Measurements from ENCODE around the gene EFCAB12. TPM values are rescaled to one million over a fixed set of nuclear protein-coding genes. Genes with fewer than 3 reads are reported as not detected.

The EFCAB12 gene
- total and polyA plus RNA-seq, 2 of the 13 experiments (the other 11 are each of a cell fraction or from before 2014, with no cell fraction given), result 0.31 to 2.4 TPM

DNA sequence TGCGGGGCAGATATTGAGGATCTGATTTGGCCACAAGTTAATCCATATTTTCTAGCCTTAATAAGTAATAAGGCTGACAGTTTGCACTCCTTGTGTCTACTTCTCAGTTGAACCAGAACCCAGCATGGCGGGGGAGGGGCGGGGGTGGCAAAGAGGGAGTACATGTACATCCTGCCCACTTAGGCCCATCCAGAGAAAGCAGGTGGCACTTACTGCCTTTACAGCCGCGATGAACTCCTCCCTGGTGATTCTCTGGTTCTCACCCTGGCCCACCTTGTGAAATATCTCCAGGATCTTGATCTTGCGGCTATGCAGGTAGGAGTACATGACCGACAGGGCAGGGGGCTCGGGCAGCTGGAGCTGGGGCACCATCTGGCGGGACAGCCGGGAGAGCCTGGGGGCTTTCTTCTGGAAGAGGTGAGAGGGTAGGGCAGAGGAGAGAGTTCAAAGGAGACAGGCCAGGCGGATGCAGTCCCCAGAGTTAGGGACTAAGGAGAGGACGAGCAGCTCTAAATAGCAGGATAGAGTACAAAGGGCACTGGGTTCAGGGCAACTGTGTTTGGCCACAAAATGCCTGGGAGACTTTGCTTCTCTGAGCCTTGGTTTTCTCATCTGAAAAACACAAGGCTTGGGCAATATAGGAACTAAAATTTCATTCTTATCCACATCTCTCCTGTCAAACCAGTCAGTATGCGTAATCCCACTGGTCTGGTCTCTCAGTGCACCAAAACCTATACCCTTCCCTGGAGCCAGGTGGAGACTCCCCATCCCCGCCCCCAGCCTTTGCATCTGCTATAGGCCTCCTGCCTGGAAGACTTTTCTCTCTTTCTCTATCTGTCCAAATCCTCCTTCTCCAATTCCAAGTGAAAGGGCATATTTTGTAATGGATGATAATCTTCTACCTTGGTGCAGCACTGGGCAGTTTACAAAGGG, 10.1 kb downstream of the EFCAB12 start:
- no peaks in the 10 kb centered on the region for H3K27me3 ChIP-seq (ENCODE audit: control insufficient read depth in 1 of 2, insufficient read depth in 2 of 2, low read length in 2 of 2)
- H3K9me3 ChIP-seq (ENCODE audit: low read length), result no peaks in the 10 kb centered on the region
- ChIA-PET POLR2A (interaction anchor here (0.8 to 1.3 kb wide), 3 partner anchors 11 to 102 kb away, joined by 3 to 6 read pairs (median 3); partner anchors contain the start of genes EFCAB12, IFT122 and MBD4), CTCF (ENCODE audit: low intra/inter-chr PET ratio, low total read pairs) (no interaction called here)
- peak overlapping the region; percentile 59 for H3K27ac ChIP-seq (ENCODE audit: extremely low read length, insufficient read depth, low read length)
- no peaks in the 10 kb centered on the region for H4K20me1 ChIP-seq (ENCODE audit: insufficient read depth, low read length)
- peak; percentile 76 for ATAC-seq
- H3K9ac ChIP-seq (ENCODE audit: insufficient read depth, low read depth, low read length), result peak overlapping the region; percentile 35; the same call in 1 of the 2 replicates
- in situ Hi-C loops (cut with HindIII; ENCODE audit: extremely low pct_ligation_motif_present, low pct_unique_long_range_greater_than_20kb) (no loop called here), intact Hi-C loops (cut with micrococcal nuclease; ENCODE audit: unreplicated experiment) (loop anchor here (5.0 kb wide), 1 partner anchor 461 kb away; no protein-coding TSS in a partner anchor)
- H2AFZ ChIP-seq (ENCODE audit: low read length), result no peak overlapping the region
- FAIRE-seq, result peak; percentile 89
- H3K79me2 ChIP-seq (ENCODE audit: insufficient read depth, low read length), result no peaks in the 10 kb centered on the region
- H3K36me3 ChIP-seq (replicated peaks in 1 of 2; ENCODE audit: control insufficient read depth in 1 of 2, insufficient read depth in 2 of 2, low read length in 2 of 2), result no peaks in the 10 kb centered on the region
- BruUV-seq (replicated peaks), result no TSS peak
- H3K4me2 ChIP-seq (ENCODE audit: low read depth, low read length), result peak overlapping the region; percentile 76
- WGBS (ENCODE audit: low lambda C conversion rate), result 20% methylated on average over 12 of the region's 14 CpGs
- DNase-seq (ENCODE audit: low spot score), result peak; percentile 64
- peak overlapping the region; percentile 35 to 61 (median 37); a peak in 5 of 6 replicates for H3K4me3 ChIP-seq (replicated peaks in 1 of 3; ENCODE audit: insufficient read depth in 1 of 3, low read depth in 2 of 3, low read length in 3 of 3)
- H3K4me1 ChIP-seq (ENCODE audit: insufficient read depth, low read length), result peaks cover 81% of the 10 kb centered on the region
- TF ChIP-seq, protein P1, sequence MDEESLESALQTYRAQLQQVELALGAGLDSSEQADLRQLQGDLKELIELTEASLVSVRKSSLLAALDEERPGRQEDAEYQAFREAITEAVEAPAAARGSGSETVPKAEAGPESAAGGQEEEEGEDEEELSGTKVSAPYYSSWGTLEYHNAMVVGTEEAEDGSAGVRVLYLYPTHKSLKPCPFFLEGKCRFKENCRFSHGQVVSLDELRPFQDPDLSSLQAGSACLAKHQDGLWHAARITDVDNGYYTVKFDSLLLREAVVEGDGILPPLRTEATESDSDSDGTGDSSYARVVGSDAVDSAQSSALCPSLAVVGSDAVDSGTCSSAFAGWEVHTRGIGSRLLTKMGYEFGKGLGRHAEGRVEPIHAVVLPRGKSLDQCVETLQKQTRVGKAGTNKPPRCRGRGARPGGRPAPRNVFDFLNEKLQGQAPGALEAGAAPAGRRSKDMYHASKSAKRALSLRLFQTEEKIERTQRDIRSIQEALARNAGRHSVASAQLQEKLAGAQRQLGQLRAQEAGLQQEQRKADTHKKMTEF (CRISPR knock-in tag; IDR thresholded peaks at IDR 0.05), result peak; percentile 49; the same call in 1 of the 2 replicates
- TF ChIP-seq, protein P2, sequence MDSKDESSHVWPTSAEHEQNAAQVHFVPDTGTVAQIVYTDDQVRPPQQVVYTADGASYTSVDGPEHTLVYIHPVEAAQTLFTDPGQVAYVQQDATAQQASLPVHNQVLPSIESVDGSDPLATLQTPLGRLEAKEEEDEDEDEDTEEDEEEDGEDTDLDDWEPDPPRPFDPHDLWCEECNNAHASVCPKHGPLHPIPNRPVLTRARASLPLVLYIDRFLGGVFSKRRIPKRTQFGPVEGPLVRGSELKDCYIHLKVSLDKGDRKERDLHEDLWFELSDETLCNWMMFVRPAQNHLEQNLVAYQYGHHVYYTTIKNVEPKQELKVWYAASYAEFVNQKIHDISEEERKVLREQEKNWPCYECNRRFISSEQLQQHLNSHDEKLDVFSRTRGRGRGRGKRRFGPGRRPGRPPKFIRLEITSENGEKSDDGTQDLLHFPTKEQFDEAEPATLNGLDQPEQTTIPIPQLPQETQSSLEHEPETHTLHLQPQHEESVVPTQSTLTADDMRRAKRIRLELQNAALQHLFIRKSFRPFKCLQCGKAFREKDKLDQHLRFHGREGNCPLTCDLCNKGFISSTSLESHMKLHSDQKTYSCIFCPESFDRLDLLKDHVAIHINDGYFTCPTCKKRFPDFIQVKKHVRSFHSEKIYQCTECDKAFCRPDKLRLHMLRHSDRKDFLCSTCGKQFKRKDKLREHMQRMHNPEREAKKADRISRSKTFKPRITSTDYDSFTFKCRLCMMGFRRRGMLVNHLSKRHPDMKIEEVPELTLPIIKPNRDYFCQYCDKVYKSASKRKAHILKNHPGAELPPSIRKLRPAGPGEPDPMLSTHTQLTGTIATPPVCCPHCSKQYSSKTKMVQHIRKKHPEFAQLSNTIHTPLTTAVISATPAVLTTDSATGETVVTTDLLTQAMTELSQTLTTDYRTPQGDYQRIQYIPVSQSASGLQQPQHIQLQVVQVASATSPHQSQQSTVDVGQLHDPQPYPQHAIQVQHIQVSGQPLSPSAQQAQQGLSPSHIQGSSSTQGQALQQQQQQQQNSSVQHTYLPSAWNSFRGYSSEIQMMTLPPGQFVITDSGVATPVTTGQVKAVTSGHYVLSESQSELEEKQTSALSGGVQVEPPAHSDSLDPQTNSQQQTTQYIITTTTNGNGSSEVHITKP (CRISPR knock-in tag; IDR thresholded peaks at IDR 0.05; ENCODE audit: low read depth), result peak; percentile 10; the same call in 1 of the 2 replicates
- TF ChIP-seq MED13 (CRISPR knock-in tag; IDR thresholded peaks at IDR 0.05), result no peak
- TF ChIP-seq ZMYM2 (CRISPR knock-in tag; IDR thresholded peaks at IDR 0.05), result 0 out of 2 replicates have a peak, but pooled peaks have one; percentile 23
- TF ChIP-seq, protein P3, sequence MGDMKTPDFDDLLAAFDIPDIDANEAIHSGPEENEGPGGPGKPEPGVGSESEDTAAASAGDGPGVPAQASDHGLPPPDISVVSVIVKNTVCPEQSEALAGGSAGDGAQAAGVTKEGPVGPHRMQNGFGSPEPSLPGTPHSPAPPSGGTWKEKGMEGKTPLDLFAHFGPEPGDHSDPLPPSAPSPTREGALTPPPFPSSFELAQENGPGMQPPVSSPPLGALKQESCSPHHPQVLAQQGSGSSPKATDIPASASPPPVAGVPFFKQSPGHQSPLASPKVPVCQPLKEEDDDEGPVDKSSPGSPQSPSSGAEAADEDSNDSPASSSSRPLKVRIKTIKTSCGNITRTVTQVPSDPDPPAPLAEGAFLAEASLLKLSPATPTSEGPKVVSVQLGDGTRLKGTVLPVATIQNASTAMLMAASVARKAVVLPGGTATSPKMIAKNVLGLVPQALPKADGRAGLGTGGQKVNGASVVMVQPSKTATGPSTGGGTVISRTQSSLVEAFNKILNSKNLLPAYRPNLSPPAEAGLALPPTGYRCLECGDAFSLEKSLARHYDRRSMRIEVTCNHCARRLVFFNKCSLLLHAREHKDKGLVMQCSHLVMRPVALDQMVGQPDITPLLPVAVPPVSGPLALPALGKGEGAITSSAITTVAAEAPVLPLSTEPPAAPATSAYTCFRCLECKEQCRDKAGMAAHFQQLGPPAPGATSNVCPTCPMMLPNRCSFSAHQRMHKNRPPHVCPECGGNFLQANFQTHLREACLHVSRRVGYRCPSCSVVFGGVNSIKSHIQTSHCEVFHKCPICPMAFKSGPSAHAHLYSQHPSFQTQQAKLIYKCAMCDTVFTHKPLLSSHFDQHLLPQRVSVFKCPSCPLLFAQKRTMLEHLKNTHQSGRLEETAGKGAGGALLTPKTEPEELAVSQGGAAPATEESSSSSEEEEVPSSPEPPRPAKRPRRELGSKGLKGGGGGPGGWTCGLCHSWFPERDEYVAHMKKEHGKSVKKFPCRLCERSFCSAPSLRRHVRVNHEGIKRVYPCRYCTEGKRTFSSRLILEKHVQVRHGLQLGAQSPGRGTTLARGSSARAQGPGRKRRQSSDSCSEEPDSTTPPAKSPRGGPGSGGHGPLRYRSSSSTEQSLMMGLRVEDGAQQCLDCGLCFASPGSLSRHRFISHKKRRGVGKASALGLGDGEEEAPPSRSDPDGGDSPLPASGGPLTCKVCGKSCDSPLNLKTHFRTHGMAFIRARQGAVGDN (CRISPR knock-in tag; IDR thresholded peaks at IDR 0.05), result peak; percentile 74
- no peak for TF ChIP-seq MAFF (IDR thresholded peaks at IDR 0.05; ENCODE audit: low read depth, low read length)
- TF ChIP-seq, protein P4, sequence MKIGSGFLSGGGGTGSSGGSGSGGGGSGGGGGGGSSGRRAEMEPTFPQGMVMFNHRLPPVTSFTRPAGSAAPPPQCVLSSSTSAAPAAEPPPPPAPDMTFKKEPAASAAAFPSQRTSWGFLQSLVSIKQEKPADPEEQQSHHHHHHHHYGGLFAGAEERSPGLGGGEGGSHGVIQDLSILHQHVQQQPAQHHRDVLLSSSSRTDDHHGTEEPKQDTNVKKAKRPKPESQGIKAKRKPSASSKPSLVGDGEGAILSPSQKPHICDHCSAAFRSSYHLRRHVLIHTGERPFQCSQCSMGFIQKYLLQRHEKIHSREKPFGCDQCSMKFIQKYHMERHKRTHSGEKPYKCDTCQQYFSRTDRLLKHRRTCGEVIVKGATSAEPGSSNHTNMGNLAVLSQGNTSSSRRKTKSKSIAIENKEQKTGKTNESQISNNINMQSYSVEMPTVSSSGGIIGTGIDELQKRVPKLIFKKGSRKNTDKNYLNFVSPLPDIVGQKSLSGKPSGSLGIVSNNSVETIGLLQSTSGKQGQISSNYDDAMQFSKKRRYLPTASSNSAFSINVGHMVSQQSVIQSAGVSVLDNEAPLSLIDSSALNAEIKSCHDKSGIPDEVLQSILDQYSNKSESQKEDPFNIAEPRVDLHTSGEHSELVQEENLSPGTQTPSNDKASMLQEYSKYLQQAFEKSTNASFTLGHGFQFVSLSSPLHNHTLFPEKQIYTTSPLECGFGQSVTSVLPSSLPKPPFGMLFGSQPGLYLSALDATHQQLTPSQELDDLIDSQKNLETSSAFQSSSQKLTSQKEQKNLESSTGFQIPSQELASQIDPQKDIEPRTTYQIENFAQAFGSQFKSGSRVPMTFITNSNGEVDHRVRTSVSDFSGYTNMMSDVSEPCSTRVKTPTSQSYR (CRISPR knock-in tag; IDR thresholded peaks at IDR 0.05; ENCODE audit: borderline replicate concordance), result peak; percentile 72; the same call in 1 of the 2 replicates
- 0 out of 2 replicates have a peak, but pooled peaks have one; percentile 8 for TF ChIP-seq STAG1 (CRISPR knock-in tag; IDR thresholded peaks at IDR 0.05)
- TF ChIP-seq MATR3 (CRISPR knock-in tag; IDR thresholded peaks at IDR 0.05), result no peak

Data from HepG2 (cell line).